ENCODE measurements around the gene PAQR7.

PAQR7 gene

GRCh38 chr1:25880518-25880917 lies 5.0 kb upstream of the PAQR7 start:
- no peak for DNase-seq (ENCODE audit: insufficient read length, low spot score)
- TF ChIP-seq CTCF (IDR thresholded peaks at IDR 0.05; ENCODE audit: insufficient read depth, missing control alignments): no peak
- FAIRE-seq: no peak

- FAIRE-seq (no peak), DNase-seq (ENCODE audit: insufficient read length, low spot score) (no peak)
- TF ChIP-seq CTCF (IDR thresholded peaks at IDR 0.05; ENCODE audit: insufficient read depth, missing control alignments): no peak
Observed at GRCh38 chr1:25879675-25880074, 4.2 kb upstream of the PAQR7 start.

GRCh38 chr1:25878690-25879089 lies 3.2 kb upstream of the PAQR7 start:
- no peak for DNase-seq (ENCODE audit: insufficient read length, low spot score)
- no peak for TF ChIP-seq CTCF (IDR thresholded peaks at IDR 0.05; ENCODE audit: insufficient read depth, missing control alignments)

DNA sequence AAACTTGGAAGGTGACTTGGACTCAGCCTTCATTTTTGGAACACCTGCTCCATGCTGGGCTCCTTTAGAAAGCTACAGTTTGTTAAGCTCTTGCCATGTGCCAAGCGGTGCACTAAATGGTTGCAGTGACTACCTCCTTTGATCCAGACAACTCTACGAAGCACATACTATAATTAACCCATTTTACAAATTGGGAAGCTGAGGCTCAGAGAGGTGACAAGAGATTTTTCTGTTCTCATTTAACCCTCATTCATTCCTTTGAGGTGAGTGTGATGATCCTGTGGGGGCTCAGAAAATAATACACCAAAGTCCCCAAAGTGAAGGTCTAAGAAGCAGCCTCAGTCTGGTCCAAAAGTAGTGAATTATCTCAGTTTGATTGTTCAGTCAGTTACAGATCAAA lies 1.6 kb upstream of the PAQR7 start:
- FAIRE-seq (no peak), DNase-seq (ENCODE audit: insufficient read length, low spot score) (no peak)
- TF ChIP-seq CTCF (IDR thresholded peaks at IDR 0.05; ENCODE audit: insufficient read depth, missing control alignments): no peak

More at GRCh38 chr1:25878690-25879089, 3.2 kb upstream of the PAQR7 start:
- FAIRE-seq: no peak

DNA sequence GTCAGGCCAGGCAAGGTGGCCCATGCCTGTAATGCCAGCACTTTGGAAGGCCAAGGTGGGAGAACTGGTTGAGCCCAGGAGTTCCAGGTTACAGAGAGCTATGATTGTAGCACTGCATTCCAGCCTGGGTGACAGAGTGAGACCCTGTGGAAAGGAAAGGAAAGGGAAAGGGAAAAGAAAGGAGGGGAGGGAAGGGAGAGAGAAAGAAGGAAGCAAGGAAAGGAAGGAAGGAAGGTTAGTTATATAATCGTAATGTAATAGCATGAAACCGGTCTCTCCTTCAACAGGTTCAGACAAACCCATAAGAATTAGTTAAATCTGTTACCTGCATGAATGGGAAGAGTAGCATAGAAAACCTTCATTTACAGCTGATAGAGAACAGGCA lies 1.2 kb upstream of the PAQR7 start:
- DNase-seq (ENCODE audit: insufficient read length, low spot score) (no peak), FAIRE-seq (no peak)
- no peak for TF ChIP-seq CTCF (IDR thresholded peaks at IDR 0.05; ENCODE audit: insufficient read depth, missing control alignments)

GRCh38 chr1:25875856-25876692 lies 566 bp upstream of the PAQR7 start:
- TF ChIP-seq CTCF (IDR thresholded peaks at IDR 0.05; ENCODE audit: insufficient read depth, missing control alignments): no peak
- DNase-seq (ENCODE audit: insufficient read length, low spot score) (no peak), FAIRE-seq (no peak)

DNA sequence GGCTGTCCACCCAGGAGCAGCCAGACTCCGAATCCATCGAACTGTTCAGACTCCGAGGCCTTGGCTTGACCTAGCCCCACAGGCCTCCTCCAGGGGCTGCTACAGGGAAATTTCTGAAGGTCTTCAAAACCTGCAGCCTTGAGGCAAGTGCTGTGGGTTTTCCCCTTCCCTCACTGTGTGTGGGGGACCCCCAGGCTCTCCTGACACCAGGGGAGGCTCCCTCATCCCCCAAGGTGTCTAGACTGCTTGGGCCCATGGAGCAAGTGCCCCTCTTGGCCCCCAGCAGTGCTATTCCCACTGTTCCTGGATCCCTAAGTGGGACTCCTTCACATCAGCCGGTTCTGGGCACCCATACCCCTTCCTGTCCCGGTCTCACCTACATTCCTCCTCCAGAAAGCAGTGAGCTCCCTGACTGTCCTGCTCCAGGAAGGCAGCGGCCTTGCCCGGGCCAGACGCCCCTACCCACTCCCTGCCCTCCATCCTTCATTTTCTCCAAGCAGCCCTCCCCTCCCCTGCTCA lies 814 bp downstream of the PAQR7 start:
- FAIRE-seq: no peak
- no peak for TF ChIP-seq CTCF (IDR thresholded peaks at IDR 0.05; ENCODE audit: insufficient read depth, missing control alignments)

More for the DNA sequence above, 814 bp downstream of the PAQR7 start:
- DNase-seq (ENCODE audit: insufficient read length, low spot score): no peak

Measured in D721Med (cell line).